ENCODE data around the gene FOSB. TPM values are rescaled to one million over a fixed set of nuclear protein-coding genes. Genes with fewer than 3 reads are reported as not detected.

Gene FOSB
- total RNA-seq, 1 experiment from 2014 or later, result 6.4 TPM

GRCh38 chr19:45440259-45440638, 27.5 kb upstream of the FOSB start:
- peak overlapping the region; percentile 88 for H3K27ac Mint-ChIP-seq (ENCODE audit: unreplicated experiment)
- H3K36me3 Mint-ChIP-seq (ENCODE audit: insufficient read depth, unreplicated experiment), result peaks cover 21% of the 10 kb centered on the region
- H3K27me3 Mint-ChIP-seq (ENCODE audit: insufficient read depth, unreplicated experiment), result no peaks in the 10 kb centered on the region
- Histone ChIP-seq H3K9me3 (no peaks in the 10 kb centered on the region), H3K36me3 (ENCODE audit: control insufficient read depth, insufficient read depth, low read length) (no peaks in the 10 kb centered on the region), H3K4me1 (peaks cover 25% of the 10 kb centered on the region), H3K4me3 (ENCODE audit: low read depth, low read length) (peak overlapping the region; percentile 61), H3K27me3 (replicated peaks; ENCODE audit: control insufficient read depth, insufficient read depth, low read length) (no peaks in the 10 kb centered on the region)
- no peak for TF ChIP-seq CTCF (IDR thresholded peaks at IDR 0.05; ENCODE audit: insufficient read depth in 1 of 2, low read depth in 1 of 2, low read length in 1 of 2, severe bottlenecking in 1 of 2, unreplicated experiment in 1 of 2)
- DNase-seq, result no peak
- ChIA-PET CTCF (interaction anchor here (0.6 to 3.0 kb wide), 13 partner anchors 8 to 202 kb away, joined by 3 to 261 read pairs (median 10); partner anchors contain the start of gene FOSB), POLR2A (interaction anchor here (1.0 to 1.3 kb wide), 5 partner anchors 27 to 38 kb away, joined by 3 to 15 read pairs (median 12); partner anchors contain the start of gene FOSB)
- intact Hi-C loops (cut with micrococcal nuclease; ENCODE audit: unreplicated experiment), result loop anchor here (2.0 kb wide), 1 partner anchor 15 kb away; no protein-coding TSS in a partner anchor
- no TSS peak for BruUV-seq (replicated peaks)
- no peaks in the 10 kb centered on the region for H3K9me3 Mint-ChIP-seq (ENCODE audit: unreplicated experiment)
- H3K4me1 Mint-ChIP-seq (ENCODE audit: low read depth, unreplicated experiment), result peaks cover 23% of the 10 kb centered on the region
- peak overlapping the region; percentile 84 for H3K4me3 Mint-ChIP-seq (ENCODE audit: unreplicated experiment)

GRCh38 chr19:45440873-45441654, 26.7 kb upstream of the FOSB start:
- intact Hi-C loops (cut with micrococcal nuclease; ENCODE audit: unreplicated experiment), result loop anchor here (2.0 kb wide), 1 partner anchor 14 kb away; no protein-coding TSS in a partner anchor
- Mint-ChIP-seq H3K4me1 (ENCODE audit: low read depth, unreplicated experiment) (peaks cover 28% of the 10 kb centered on the region), H3K9me3 (ENCODE audit: unreplicated experiment) (no peaks in the 10 kb centered on the region), H3K27ac (ENCODE audit: unreplicated experiment) (peak overlapping the region; percentile 88), H3K27me3 (ENCODE audit: insufficient read depth, unreplicated experiment) (no peaks in the 10 kb centered on the region), H3K36me3 (ENCODE audit: insufficient read depth, unreplicated experiment) (peaks cover 21% of the 10 kb centered on the region), H3K4me3 (ENCODE audit: unreplicated experiment) (peak overlapping the region; percentile 84)
- ChIA-PET POLR2A (interaction anchor here (0.6 to 1.0 kb wide), 3 partner anchors 13 to 29 kb away, joined by 3 to 7 read pairs (median 4); partner anchors contain the start of gene FOSB), CTCF (interaction anchor here (0.7 to 3.0 kb wide), 8 partner anchors 12 to 59 kb away, joined by 3 to 261 read pairs (median 12); partner anchors contain the start of gene FOSB)
- Histone ChIP-seq H3K27me3 (replicated peaks; ENCODE audit: control insufficient read depth, insufficient read depth, low read length) (no peaks in the 10 kb centered on the region), H3K9me3 (no peaks in the 10 kb centered on the region), H3K36me3 (ENCODE audit: control insufficient read depth, insufficient read depth, low read length) (no peaks in the 10 kb centered on the region), H3K4me1 (peaks cover 25% of the 10 kb centered on the region), H3K4me3 (ENCODE audit: low read depth, low read length) (no peak overlapping the region)
- TF ChIP-seq CTCF (IDR thresholded peaks at IDR 0.05; ENCODE audit: insufficient read depth in 1 of 2, low read depth in 1 of 2, low read length in 1 of 2, severe bottlenecking in 1 of 2, unreplicated experiment in 1 of 2), result no peak
- peak; percentile 39 to 66 for DNase-seq
- BruUV-seq (replicated peaks), result no TSS peak

GRCh38 chr19:45442408-45442777, 25.4 kb upstream of the FOSB start:
- Mint-ChIP-seq H3K36me3 (ENCODE audit: insufficient read depth, unreplicated experiment) (peaks cover 21% of the 10 kb centered on the region), H3K9me3 (ENCODE audit: unreplicated experiment) (no peaks in the 10 kb centered on the region), H3K27me3 (ENCODE audit: insufficient read depth, unreplicated experiment) (no peaks in the 10 kb centered on the region), H3K27ac (ENCODE audit: unreplicated experiment) (peak overlapping the region; percentile 99), H3K4me1 (ENCODE audit: low read depth, unreplicated experiment) (peaks cover 31% of the 10 kb centered on the region), H3K4me3 (ENCODE audit: unreplicated experiment) (peak overlapping the region; percentile 96)
- CTCF ChIA-PET, result no interaction called here
- TF ChIP-seq CTCF (IDR thresholded peaks at IDR 0.05; ENCODE audit: insufficient read depth in 1 of 2, low read depth in 1 of 2, low read length in 1 of 2, severe bottlenecking in 1 of 2, unreplicated experiment in 1 of 2), result no peak
- Histone ChIP-seq H3K36me3 (ENCODE audit: control insufficient read depth, insufficient read depth, low read length) (no peaks in the 10 kb centered on the region), H3K9me3 (no peaks in the 10 kb centered on the region), H3K4me3 (ENCODE audit: low read depth, low read length) (no peak overlapping the region), H3K4me1 (peaks cover 25% of the 10 kb centered on the region), H3K27me3 (replicated peaks; ENCODE audit: control insufficient read depth, insufficient read depth, low read length) (no peaks in the 10 kb centered on the region)
- intact Hi-C loops (cut with micrococcal nuclease; ENCODE audit: unreplicated experiment), result no loop called here
- DNase-seq, result no peak
- no TSS peak for BruUV-seq (replicated peaks)
- POLR2A ChIA-PET, result no interaction called here
